ENCODE data around the gene NDUFAF3. TPM values are rescaled to one million over a fixed set of nuclear protein-coding genes. Genes with fewer than 3 reads are reported as not detected.
"Not testable (repeated sequence)": the region's sequence is repeated elsewhere in the genome, so short reads cannot be mapped to it uniquely, and the experiment has no call there.

Gene NDUFAF3
- total and polyA plus RNA-seq, 7 donors: 60.6 to 150 (median 100) TPM

- ATAC-seq: no peak
- no peak for TF ChIP-seq CTCF (IDR thresholded peaks at IDR 0.05)
Measured at GRCh38 chr3:49005998-49006397, 15.9 kb upstream of the NDUFAF3 start.

GRCh38 chr3:49006408-49007067, 15.4 kb upstream of the NDUFAF3 start:
- peaks cover 0 to 6% of the 10 kb centered on the region in 2 donors for H3K36me3 ChIP-seq (ENCODE audit: insufficient read depth in 1 of 2, low read depth in 1 of 2)
- peaks cover 22% of the 10 kb centered on the region for H3K4me1 ChIP-seq
- peak; percentile 49 to 72 for DNase-seq
- H3K27me3 ChIP-seq (ENCODE audit: insufficient read depth in 3 of 3, low read length in 2 of 3): no peaks in the 10 kb centered on the region
- WGBS, 3 donors: 2 to 3% (median 2%) methylated on average over 32 of the region's 32 CpGs
- peak overlapping the region; percentile 87 for H3K4me3 ChIP-seq
- peak in 3 of 4 donors; percentile 16 to 31 (median 23) for ATAC-seq
- no peak for TF ChIP-seq CTCF (IDR thresholded peaks at IDR 0.05)
- no peaks in the 10 kb centered on the region for H3K9me3 ChIP-seq
- intact Hi-C loops (cut with DNase I): no loop called here
- H3K27ac ChIP-seq: peak overlapping the region; percentile 95

More at GRCh38 chr3:49005998-49006397, 15.9 kb upstream of the NDUFAF3 start:
- Histone ChIP-seq H3K4me1 (peaks cover 17% of the 10 kb centered on the region), H3K36me3 (ENCODE audit: insufficient read depth in 1 of 2, low read depth in 1 of 2) (peaks cover 0 to 3% of the 10 kb centered on the region in 2 donors), H3K9me3 (no peaks in the 10 kb centered on the region), H3K27ac (peak overlapping the region; percentile 95), H3K4me3 (peak overlapping the region; percentile 87), H3K27me3 (ENCODE audit: insufficient read depth in 3 of 3, low read length in 2 of 3) (no peaks in the 10 kb centered on the region)
- intact Hi-C loops (cut with DNase I): no loop called here
- no peak for DNase-seq
- WGBS, 3 donors: 87 to 95% (median 93%) methylated on average over 5 of the region's 5 CpGs

- TF ChIP-seq CTCF (IDR thresholded peaks at IDR 0.05): peak; percentile 35
- ATAC-seq (peak; percentile 93 to 96 (median 94)), DNase-seq (peak; percentile 97 to 98)
- H3K4me3 ChIP-seq: peak within 1 kb of the TSS; percentile 87
- H3K27ac ChIP-seq: peak within 1 kb of the TSS; percentile 95
- H3K4me1 ChIP-seq: peaks cover 28% of the 10 kb centered on the region
- H3K36me3 ChIP-seq (ENCODE audit: insufficient read depth in 1 of 2, low read depth in 1 of 2): peaks cover 0 to 12% of the 10 kb centered on the region in 2 donors
- WGBS, 3 donors: 0 to 1% (median 0%) methylated on average over 63 to 65 of the region's 65 CpGs
- H3K9me3 ChIP-seq: no peaks in the 10 kb centered on the region
- H3K27me3 ChIP-seq (ENCODE audit: insufficient read depth in 3 of 3, low read length in 2 of 3): no peaks in the 10 kb centered on the region
- intact Hi-C loops (cut with DNase I): no loop called here
Measured at GRCh38 chr3:49007068-49007770, 14.7 kb upstream of the NDUFAF3 start, which contains the start of gene WDR6. TSS of gene WDR6 (plus strand) at chr3:49007391. CDS start at chr3:49007432, 41 bp downstream.

- peak; percentile 77 to 83 (median 80) for ATAC-seq
- 16 to 23% (median 19%) methylated on average over 32 to 41 of the region's 41 CpGs for whole genome bisulfite sequencing, 3 donors
- no peak for TF ChIP-seq CTCF (IDR thresholded peaks at IDR 0.05)
Measured at GRCh38 chr3:49007771-49008528, 14.0 kb upstream of the NDUFAF3 start.

GRCh38 chr3:49008627-49009026, 13.3 kb upstream of the NDUFAF3 start:
- intact Hi-C loops (cut with DNase I); DNase-seq; H3K9me3 ChIP-seq; H3K27me3 ChIP-seq (ENCODE audit: insufficient read depth in 3 of 3, low read length in 2 of 3); ATAC-seq: not testable (repeated sequence)
- WGBS, 3 donors: 88 to 91% (median 89%) methylated on average over 5 of the region's 5 CpGs
- Histone ChIP-seq H3K36me3 (ENCODE audit: insufficient read depth in 1 of 2, low read depth in 1 of 2) (peaks cover 1 to 20% of the 10 kb centered on the region in 2 donors), H3K4me3 (peak overlapping the region; percentile 87), H3K4me1 (peaks cover 42% of the 10 kb centered on the region), H3K27ac (peak overlapping the region; percentile 95)

More at GRCh38 chr3:49007771-49008528, 14.0 kb upstream of the NDUFAF3 start:
- Histone ChIP-seq H3K4me1 (peaks cover 36% of the 10 kb centered on the region), H3K27ac (peak overlapping the region; percentile 95), H3K9me3 (no peaks in the 10 kb centered on the region), H3K36me3 (ENCODE audit: insufficient read depth in 1 of 2, low read depth in 1 of 2) (peaks cover 0 to 20% of the 10 kb centered on the region in 2 donors), H3K4me3 (peak overlapping the region; percentile 87), H3K27me3 (ENCODE audit: insufficient read depth in 3 of 3, low read length in 2 of 3) (no peaks in the 10 kb centered on the region)
- peak; percentile 92 to 95 for DNase-seq
- intact Hi-C loops (cut with DNase I): no loop called here

Data from psoas muscle (tissue), 8 donors.